ENCODE data around the gene ITGA8. TPM values are rescaled to one million over a fixed set of nuclear protein-coding genes. Genes with fewer than 3 reads are reported as not detected.
"Not testable (repeated sequence)": the region's sequence is repeated elsewhere in the genome, so short reads cannot be mapped to it uniquely, and the experiment has no call there.

Gene ITGA8
- polyA plus RNA-seq, 1 experiment, result 0.25 TPM

DNA sequence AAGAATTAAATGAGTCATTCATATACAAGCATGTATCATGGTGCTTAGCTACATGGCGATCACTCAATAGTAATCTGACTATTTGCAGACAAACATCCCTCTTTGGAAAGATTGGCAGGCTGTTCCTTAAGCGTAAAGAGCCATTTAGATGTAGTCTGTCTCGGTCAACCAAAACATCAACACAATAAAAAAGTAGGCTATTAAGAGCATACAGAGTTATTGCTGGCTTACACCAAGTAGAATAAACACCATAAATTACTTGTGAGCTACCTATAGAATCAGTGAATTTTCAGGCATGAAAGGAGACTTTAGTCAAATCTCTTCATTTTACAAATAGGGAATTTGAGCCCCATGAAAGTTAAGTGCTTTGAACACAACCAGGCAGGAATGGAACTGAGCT lies 176.9 kb downstream of the ITGA8 start:
- Histone ChIP-seq H3K27me3 (ENCODE audit: control insufficient read depth, insufficient read depth, low read length) (no peaks in the 10 kb centered on the region), H3K4me3 (ENCODE audit: low read depth, low read length) (no peak overlapping the region), H3K9me3 (ENCODE audit: control insufficient read depth, insufficient read depth, low read length) (no peaks in the 10 kb centered on the region), H3K27ac (ENCODE audit: low read depth, low read length) (no peak overlapping the region)
- DNase-seq (ENCODE audit: low read depth, low spot score), result no peak
- CTCF ChIA-PET, result no interaction called here
- POLR2A ChIA-PET, result no interaction called here
- TF ChIP-seq, protein P1, sequence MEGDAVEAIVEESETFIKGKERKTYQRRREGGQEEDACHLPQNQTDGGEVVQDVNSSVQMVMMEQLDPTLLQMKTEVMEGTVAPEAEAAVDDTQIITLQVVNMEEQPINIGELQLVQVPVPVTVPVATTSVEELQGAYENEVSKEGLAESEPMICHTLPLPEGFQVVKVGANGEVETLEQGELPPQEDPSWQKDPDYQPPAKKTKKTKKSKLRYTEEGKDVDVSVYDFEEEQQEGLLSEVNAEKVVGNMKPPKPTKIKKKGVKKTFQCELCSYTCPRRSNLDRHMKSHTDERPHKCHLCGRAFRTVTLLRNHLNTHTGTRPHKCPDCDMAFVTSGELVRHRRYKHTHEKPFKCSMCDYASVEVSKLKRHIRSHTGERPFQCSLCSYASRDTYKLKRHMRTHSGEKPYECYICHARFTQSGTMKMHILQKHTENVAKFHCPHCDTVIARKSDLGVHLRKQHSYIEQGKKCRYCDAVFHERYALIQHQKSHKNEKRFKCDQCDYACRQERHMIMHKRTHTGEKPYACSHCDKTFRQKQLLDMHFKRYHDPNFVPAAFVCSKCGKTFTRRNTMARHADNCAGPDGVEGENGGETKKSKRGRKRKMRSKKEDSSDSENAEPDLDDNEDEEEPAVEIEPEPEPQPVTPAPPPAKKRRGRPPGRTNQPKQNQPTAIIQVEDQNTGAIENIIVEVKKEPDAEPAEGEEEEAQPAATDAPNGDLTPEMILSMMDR (IDR thresholded peaks at IDR 0.05; ENCODE audit: low read depth, low read length), result no peak

DNA sequence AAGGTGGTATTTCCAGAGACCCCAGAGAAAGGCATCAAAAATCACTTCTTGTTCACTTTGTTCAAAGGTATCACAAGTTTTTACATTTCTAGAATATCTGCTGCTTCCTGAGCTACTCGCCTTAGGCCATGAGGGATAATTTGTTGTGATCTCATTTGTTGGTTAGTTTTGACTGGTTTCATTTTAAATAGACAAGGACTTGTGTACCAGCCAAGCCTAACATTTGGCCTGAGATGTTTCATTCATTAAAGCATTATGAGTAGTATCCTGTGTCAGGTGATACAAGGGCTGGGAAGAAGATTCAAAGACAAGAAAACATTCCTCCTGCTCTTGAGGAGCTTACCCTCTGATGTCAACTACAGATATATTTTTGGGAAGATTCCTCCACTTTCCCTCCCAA lies 178.3 kb downstream of the ITGA8 start:
- no peak overlapping the region for H3K4me3 ChIP-seq (ENCODE audit: low read depth, low read length)
- H3K27me3 ChIP-seq (ENCODE audit: control insufficient read depth, insufficient read depth, low read length), result no peaks in the 10 kb centered on the region
- no peak for DNase-seq (ENCODE audit: low read depth, low spot score)
- H3K27ac ChIP-seq (ENCODE audit: low read depth, low read length), result no peak overlapping the region
- ChIA-PET POLR2A (no interaction called here), CTCF (no interaction called here)
- H3K9me3 ChIP-seq (ENCODE audit: control insufficient read depth, insufficient read depth, low read length), result no peaks in the 10 kb centered on the region
- TF ChIP-seq, protein P1 (IDR thresholded peaks at IDR 0.05; ENCODE audit: low read depth, low read length), result no peak

DNA sequence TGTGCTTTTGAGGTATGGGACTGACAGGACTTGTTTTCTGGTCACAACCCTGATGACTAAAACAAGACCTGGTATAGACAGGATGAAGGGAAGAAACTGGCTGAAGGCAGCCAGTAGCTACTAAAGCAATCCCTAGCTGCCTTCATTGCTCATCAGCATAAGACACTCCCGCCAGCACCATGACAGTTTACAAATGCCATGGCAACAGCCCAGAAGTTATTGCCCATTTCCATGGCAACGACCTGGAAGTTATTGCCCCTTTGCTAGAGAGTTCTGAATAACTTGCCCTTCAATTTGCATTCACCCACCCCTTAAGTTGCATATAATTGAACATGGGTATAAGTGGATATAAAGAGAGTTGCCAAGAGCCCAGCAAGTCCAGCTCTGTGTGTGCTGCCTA lies 179.0 kb downstream of the ITGA8 start:
- Histone ChIP-seq H3K9me3 (ENCODE audit: control insufficient read depth, insufficient read depth, low read length) (no peaks in the 10 kb centered on the region), H3K27ac (ENCODE audit: low read depth, low read length) (no peak overlapping the region), H3K4me3 (ENCODE audit: low read depth, low read length) (no peak overlapping the region), H3K27me3 (ENCODE audit: control insufficient read depth, insufficient read depth, low read length) (no peaks in the 10 kb centered on the region)
- DNase-seq (ENCODE audit: low read depth, low spot score), result no peak
- TF ChIP-seq, protein P1 (IDR thresholded peaks at IDR 0.05; ENCODE audit: low read depth, low read length), result no peak
- CTCF ChIA-PET, result interaction anchor here (0.6 kb wide), 1 partner anchor 1004 kb away, joined by 3 read pairs; no protein-coding TSS in a partner anchor
- POLR2A ChIA-PET, result no interaction called here

DNA sequence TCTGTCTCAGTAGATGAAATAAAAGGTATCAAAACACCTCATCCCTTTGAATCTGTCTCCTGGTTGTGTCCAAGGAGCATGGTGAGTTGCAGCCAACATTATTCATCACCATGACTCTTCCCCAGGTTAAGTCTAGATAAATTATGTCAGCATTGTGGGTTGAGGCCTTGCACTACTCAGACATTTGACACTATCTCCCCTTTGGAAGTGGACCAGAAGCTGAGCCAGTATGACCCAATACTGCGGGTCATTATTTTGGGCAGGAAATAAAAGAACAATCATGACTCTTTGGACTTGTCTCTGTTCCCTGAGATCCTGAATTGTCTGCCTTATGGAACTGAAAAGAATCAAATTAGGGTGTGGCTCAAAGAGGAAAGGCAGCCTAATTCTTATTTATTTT lies 180.5 kb downstream of the ITGA8 start:
- Histone ChIP-seq H3K27ac (ENCODE audit: low read depth, low read length) (no peak overlapping the region), H3K4me3 (ENCODE audit: low read depth, low read length) (no peak overlapping the region), H3K9me3 (ENCODE audit: control insufficient read depth, insufficient read depth, low read length) (peaks cover 6% of the 10 kb centered on the region; the same call in 1 of the 2 replicates), H3K27me3 (ENCODE audit: control insufficient read depth, insufficient read depth, low read length) (no peaks in the 10 kb centered on the region)
- no peak for DNase-seq (ENCODE audit: low read depth, low spot score)
- TF ChIP-seq, protein P1 (IDR thresholded peaks at IDR 0.05; ENCODE audit: low read depth, low read length), result no peak
- ChIA-PET CTCF (no interaction called here), POLR2A (no interaction called here)

DNA sequence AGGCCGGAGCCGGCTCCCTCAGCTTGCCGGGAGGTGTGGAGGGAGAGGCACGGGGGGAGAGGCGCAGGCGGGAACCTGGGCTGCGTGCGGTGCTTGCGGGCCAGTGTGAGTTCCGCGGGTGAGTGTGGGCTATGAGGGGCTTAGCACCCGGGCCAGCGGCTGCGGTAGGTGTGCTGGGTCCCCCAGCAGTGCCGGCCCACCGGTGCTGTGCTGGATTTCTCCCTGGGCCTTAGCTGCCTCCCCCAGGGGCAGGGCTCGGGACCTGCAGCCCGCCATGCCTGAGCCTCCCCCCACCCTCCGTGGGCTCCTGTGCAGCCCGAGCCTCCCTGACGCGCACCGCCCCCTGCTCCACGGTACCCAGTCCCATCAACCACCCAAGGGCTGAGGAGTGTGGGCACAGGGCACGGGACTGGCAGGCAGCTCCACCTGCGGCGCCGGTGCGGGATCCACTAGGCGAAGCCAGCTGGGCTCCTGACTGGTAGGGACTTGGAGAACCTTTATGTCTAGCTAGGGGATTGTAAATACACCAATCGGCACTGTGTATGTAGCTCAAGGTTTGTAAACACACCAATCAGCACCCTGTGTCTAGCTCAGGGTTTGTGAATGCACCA lies 184.7 kb downstream of the ITGA8 start:
- H3K27me3 ChIP-seq (ENCODE audit: control insufficient read depth, insufficient read depth, low read length); POLR2A ChIA-PET; H3K9me3 ChIP-seq (ENCODE audit: control insufficient read depth, insufficient read depth, low read length); H3K4me3 ChIP-seq (ENCODE audit: low read depth, low read length); H3K27ac ChIP-seq (ENCODE audit: low read depth, low read length); DNase-seq (ENCODE audit: low read depth, low spot score); CTCF ChIA-PET: not testable (repeated sequence)

Measured in AG04450 (cell line).